A549 (cell line): ENCODE measurements around the gene TMEM86B. TPM values are rescaled to one million over a fixed set of nuclear protein-coding genes. Genes with fewer than 3 reads are reported as not detected.
A peak's percentile ranks its signal among the peaks of the same experiment; 100 is the strongest.

ENCODE experiments used
- ATAC-seq, 2 experiments: fragments of 200-7000 bp in 1 of 2; fragments of >200 bp in 1 of 2; cut with Nextera tagmentation in 1 of 2; cut with Tn5 transposase in 1 of 2; 3 replicates each; pipeline versions ENCODE4 v1.8.0 to v1.9.1; 2018 to 2020; ENCODE audit warnings: mild to moderate bottlenecking in 1 of 2, moderate library complexity in 1 of 2
- CTCF ChIA-PET: fragments of 300-600 bp; sonication (Branson Sonifier 250); formaldehyde crosslinking; extraction: SDS; loops from one replicate; lab custom pipeline; 2021; ENCODE audit warnings: antibody characterized with exemption, inconsistent platforms; lab: Yijun Ruan, JAX
- POLR2A ChIA-PET: fragments of 350-600 bp; formaldehyde crosslinking; extraction: SDS; loops from one replicate; lab custom pipeline; 2021; ENCODE audit warnings: antibody characterized with exemption, inconsistent platforms; lab: Yijun Ruan, JAX
- DNase-seq, 2 experiments: peaks; one replicate each; pipeline versions ENCODE4 v3.0.0 to v3.0.0-alpha.2; 2011 to 2016; ENCODE audit warnings: low read depth in 1 of 2, low spot score in 1 of 2
- FAIRE-seq: peaks from 2 replicates; lab custom pipeline; 2011; peaks lifted over from hg19 to GRCh38; lab: Jason Lieb, UNC
- H3K27ac ChIP-seq, 2 experiments: fragments of >200 bp; sonication (Bioruptor Twin); formaldehyde crosslinking; 3 replicates each; pipeline ENCODE4 v1.5.1; 2016 to 2017
- H3K4me1 ChIP-seq: fragments of >200 bp; sonication (Bioruptor Twin); formaldehyde crosslinking; 3 replicates; pipeline ENCODE4 v1.6.1; 2016
- H3K4me2 ChIP-seq: fragments of >200 bp; sonication (Bioruptor Twin); formaldehyde crosslinking; 3 replicates; pipeline ENCODE4 v1.6.1; 2016
- H3K4me3 ChIP-seq: fragments of >200 bp; sonication (Bioruptor Twin); formaldehyde crosslinking; 3 replicates; pipeline ENCODE4 v1.5.1; 2016
- H3K9me3 ChIP-seq: fragments of >200 bp; sonication (Bioruptor Twin); formaldehyde crosslinking; 3 replicates; pipeline ENCODE4 v1.6.1; 2016
- CBX2 ChIP-seq: fragments of 200-600 bp; sonication (generic); IDR thresholded peaks from 2 replicates; pipeline ENCODE4 v1.6.1; 2016; ENCODE audit warnings: low read depth, mild to moderate bottlenecking, borderline replicate concordance
- EHF ChIP-seq: fragments of 250-450 bp; sonication (Bioruptor Pico); IDR thresholded peaks from 2 replicates; pipeline ENCODE4 v1.5.0; 2020; ENCODE audit warnings: mild to moderate bottlenecking
- ESRRA ChIP-seq: fragments of 150-350 bp; IDR thresholded peaks from 2 replicates; pipeline ENCODE4 v1.6.1; 2014; ENCODE audit warnings: mild to moderate bottlenecking, low read length, borderline replicate concordance
- FOSB ChIP-seq: fragments of 250-450 bp; sonication (Bioruptor Pico); IDR thresholded peaks from 2 replicates; pipeline ENCODE4 v1.5.0; 2020; ENCODE audit warnings: mild to moderate bottlenecking, moderate library complexity
- GATA3 ChIP-seq: IDR thresholded peaks from 2 replicates; pipeline ENCODE4 v1.6.1; 2012; ENCODE audit warnings: borderline replicate concordance
- JUN ChIP-seq, 2 experiments: fragments of >200 bp; sonication (Bioruptor Twin); formaldehyde crosslinking; IDR thresholded peaks; 2 replicates in 1 of 2; 3 replicates in 1 of 2; pipeline ENCODE4 v1.6.1; 2016 to 2017
- KDM5A ChIP-seq: fragments of 200-600 bp; sonication (generic); IDR thresholded peaks from 2 replicates; pipeline ENCODE4 v1.6.1; 2016; ENCODE audit warnings: antibody characterized with exemption, mild to moderate bottlenecking
- MAFK ChIP-seq: fragments of 450-650 bp; IDR thresholded peaks from 2 replicates; pipeline ENCODE4 v1.6.1; 2014; ENCODE audit not compliant: partially characterized antibody
- MAZ ChIP-seq: fragments of 150-350 bp; IDR thresholded peaks from 2 replicates; pipeline ENCODE4 v1.6.1; 2014; ENCODE audit warnings: antibody characterized with exemption, low read depth, low read length, borderline replicate concordance
- NFE2L2 ChIP-seq: fragments of 150-350 bp; conservative IDR thresholded peaks from 2 replicates; pipeline ENCODE4 v1.6.1; 2014; ENCODE audit warnings: low read length
- NPAS2 ChIP-seq: fragments of 250-450 bp; sonication (Bioruptor Pico); IDR thresholded peaks from 2 replicates; pipeline ENCODE4 v1.8.0; 2022; ENCODE audit warnings: mild to moderate bottlenecking, moderate library complexity, borderline replicate concordance
- PHF8 ChIP-seq: fragments of 200-600 bp; sonication (generic); IDR thresholded peaks from 2 replicates; pipeline ENCODE4 v1.6.1; 2016; ENCODE audit warnings: low read depth, mild to moderate bottlenecking, antibody characterized with exemption, moderate library complexity, borderline replicate concordance
- POLR2A ChIP-seq: IDR thresholded peaks from 2 replicates; pipeline ENCODE4 v1.6.1; 2012; ENCODE audit warnings: mild to moderate bottlenecking, low read length
- RAD21 ChIP-seq, 2 experiments: fragments of >200 bp in 1 of 2; sonication (Bioruptor Twin) in 1 of 2; formaldehyde crosslinking in 1 of 2; IDR thresholded peaks in 1 of 2; conservative IDR thresholded peaks in 1 of 2; 2 replicates in 1 of 2; 3 replicates in 1 of 2; pipeline ENCODE4 v1.6.1; 2012 to 2018; ENCODE audit warnings: inconsistent platforms in 1 of 2
- RCOR1 ChIP-seq: fragments of 150-350 bp; IDR thresholded peaks from 2 replicates; pipeline ENCODE4 v1.6.1; 2014; ENCODE audit warnings: antibody characterized with exemption, low read length, low read depth
- RFX5 ChIP-seq: fragments of 450-650 bp; IDR thresholded peaks from 2 replicates; pipeline ENCODE4 v1.7.1; 2014; ENCODE audit warnings: antibody characterized with exemption, mild to moderate bottlenecking, moderate library complexity
- TFCP2L1 ChIP-seq: fragments of 250-450 bp; sonication (Bioruptor Pico); IDR thresholded peaks from 2 replicates; pipeline ENCODE4 v1.5.0; 2021; ENCODE audit warnings: mild to moderate bottlenecking
- ZC3H11A ChIP-seq: fragments of 450-650 bp; IDR thresholded peaks from 2 replicates; pipeline ENCODE4 v1.6.1; 2014; ENCODE audit warnings: antibody characterized with exemption, mild to moderate bottlenecking
- ZNF302 ChIP-seq: fragments of 250-450 bp; sonication (Bioruptor Pico); IDR thresholded peaks from 2 replicates; pipeline ENCODE4 v1.9.0; 2021; ENCODE audit warnings: inconsistent platforms, mild to moderate bottlenecking, moderate library complexity
- ZSCAN20 ChIP-seq: fragments of 250-450 bp; sonication (Bioruptor Pico); IDR thresholded peaks from 2 replicates; pipeline ENCODE4 v1.8.0; 2022; ENCODE audit warnings: mild to moderate bottlenecking, moderate library complexity
- WGBS: methylation state at CpG from one replicate; pipeline ENCODE4 v1.1.6; 2017; ENCODE audit errors: missing lambda C conversion rate; 5-methylcytosine and 5-hydroxymethylcytosine counted together
- polyA plus RNA-seq, 4 experiments: library from polyadenylated mRNA; depleted of rRNA in 3 of 4; stranded (reverse); fragments of >200 nt; fragmentation: RNase III in 1 of 4; extraction: RNeasy Plus Mini Kit Qiagen cat#74134 plus additional on column Dnase treatment in 1 of 4; gene quantifications; 2 replicates in 3 of 4; 3 replicates in 1 of 4; pipeline ENCODE4 v1.2.3, GENCODE V29; 2011 to 2017
- TF ChIP-seq, protein P1 (sequence below): fragments of 250-450 bp; sonication (Bioruptor Pico); IDR thresholded peaks from 2 replicates; pipeline ENCODE4 v1.5.0; 2020; ENCODE audit warnings: low read depth, mild to moderate bottlenecking, moderate library complexity
- TF ChIP-seq, protein P2 (sequence below): fragments of 200-600 bp; sonication (generic); IDR thresholded peaks from 2 replicates; pipeline ENCODE4 v1.6.1; 2016; ENCODE audit warnings: antibody characterized with exemption, mild to moderate bottlenecking, moderate library complexity
- TF ChIP-seq, protein P3 (sequence below): fragments of 450-650 bp; IDR thresholded peaks from 2 replicates; pipeline ENCODE4 v1.6.1; 2014; ENCODE audit warnings: antibody characterized with exemption
- TF ChIP-seq, protein P4 (sequence below): IDR thresholded peaks from 2 replicates; pipeline ENCODE4 v1.6.1; 2012; ENCODE audit warnings: low read depth, borderline replicate concordance
- TF ChIP-seq, protein P5 (sequence below): IDR thresholded peaks from 2 replicates; pipeline ENCODE4 v1.6.1; 2012
- TF ChIP-seq, protein P6 (sequence below): IDR thresholded peaks from 2 replicates; pipeline ENCODE4 v1.6.1; 2012

TMEM86B gene
- polyA plus RNA-seq, 2 of the 4 experiments (the other 2 are of a cell fraction) = 1.6 to 3.4 TPM

DNA sequence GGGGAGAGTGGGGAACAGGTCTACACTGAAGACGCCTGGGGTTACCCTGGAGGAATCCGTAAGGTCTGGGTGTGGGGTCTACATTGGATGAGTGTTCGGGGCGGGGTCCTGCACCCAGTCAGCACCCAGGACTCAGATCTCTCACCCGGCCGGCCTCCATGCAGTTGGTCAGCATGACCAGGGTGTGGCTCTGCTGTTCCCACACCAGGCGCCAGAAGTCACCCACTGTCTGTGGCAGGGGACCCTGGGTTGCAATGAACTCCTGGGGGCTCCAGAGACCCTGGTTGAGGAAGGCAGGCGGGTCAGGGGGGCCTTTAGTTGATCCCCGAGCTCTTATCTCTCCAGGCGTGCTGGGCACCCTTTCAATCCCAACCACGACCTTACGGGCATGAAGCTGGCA is 42.5 kb downstream of the TMEM86B start:
- POLR2A ChIA-PET = no interaction called here

DNA sequence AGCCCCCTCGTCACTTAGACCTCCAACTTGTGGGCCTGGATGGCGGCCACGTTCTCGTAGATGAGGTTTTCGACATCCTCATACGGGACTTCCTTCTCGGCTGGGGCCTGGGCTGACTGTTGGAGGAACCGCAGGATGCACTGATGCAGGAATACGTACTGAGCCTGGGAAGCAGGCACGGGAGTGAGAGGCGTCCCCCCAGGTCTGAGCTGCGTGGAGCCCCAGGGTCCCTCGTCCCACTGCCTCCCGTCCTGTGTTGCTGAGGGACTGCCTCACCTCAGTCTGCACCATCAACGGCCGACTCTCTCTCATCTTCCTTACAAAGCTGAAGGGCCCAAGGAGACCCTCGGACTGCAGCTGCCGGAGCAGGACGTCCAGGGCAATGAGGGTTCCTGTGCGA is 46.8 kb downstream of the TMEM86B start:
- FAIRE-seq (no peak), DNase-seq (no peak), ATAC-seq (no peak)
- no peak overlapping the region for H3K4me3 ChIP-seq
- CTCF ChIA-PET = interaction anchor here (2.0 to 10.0 kb wide), 6 partner anchors 7 to 41 kb away, joined by 7 to 64 read pairs (median 14); partner anchors contain the start of gene DNAAF3
- TF ChIP-seq ZNF302 (CRISPR knock-in tag) (no peak), MAFK (no peak), ZSCAN20 (no peak), GATA3 (no peak), CBX2 (no peak), MAZ (no peak)
- 73% methylated on average over 18 of the region's 20 CpGs for WGBS
- POLR2A ChIA-PET = no interaction called here
- peaks cover 14% of the 10 kb centered on the region for H3K4me1 ChIP-seq
- H3K9me3 ChIP-seq = no peaks in the 10 kb centered on the region
- H3K27ac ChIP-seq = no peak overlapping the region
- no peak overlapping the region for H3K4me2 ChIP-seq

More for the DNA sequence above, 42.5 kb downstream of the TMEM86B start:
- DNase-seq (no peak), ATAC-seq (no peak), FAIRE-seq (no peak)
- Histone ChIP-seq H3K4me3 (no peak overlapping the region), H3K27ac (no peak overlapping the region), H3K4me2 (no peak overlapping the region), H3K4me1 (peaks cover 14% of the 10 kb centered on the region), H3K9me3 (no peaks in the 10 kb centered on the region)
- no peak for TF ChIP-seq ZSCAN20
- TF ChIP-seq JUN (IDR thresholded peaks at IDR 0.05) = no peak
- TF ChIP-seq MAFK = no peak
- TF ChIP-seq NFE2L2 = no peak
- TF ChIP-seq EHF (CRISPR knock-in tag) = no peak
- TF ChIP-seq FOSB = no peak
- no peak for TF ChIP-seq RCOR1
- TF ChIP-seq, protein P1, sequence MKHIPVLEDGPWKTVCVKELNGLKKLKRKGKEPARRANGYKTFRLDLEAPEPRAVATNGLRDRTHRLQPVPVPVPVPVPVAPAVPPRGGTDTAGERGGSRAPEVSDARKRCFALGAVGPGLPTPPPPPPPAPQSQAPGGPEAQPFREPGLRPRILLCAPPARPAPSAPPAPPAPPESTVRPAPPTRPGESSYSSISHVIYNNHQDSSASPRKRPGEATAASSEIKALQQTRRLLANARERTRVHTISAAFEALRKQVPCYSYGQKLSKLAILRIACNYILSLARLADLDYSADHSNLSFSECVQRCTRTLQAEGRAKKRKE = no peak
- TF ChIP-seq ZC3H11A = no peak
- TF ChIP-seq ESRRA = no peak
- 70% methylated on average over 12 of the region's 12 CpGs for WGBS
- CTCF ChIA-PET = interaction anchor here (0.9 to 1.3 kb wide), 2 partner anchors 11 to 26 kb away, joined by 3 read pairs; no protein-coding TSS in a partner anchor

DNA sequence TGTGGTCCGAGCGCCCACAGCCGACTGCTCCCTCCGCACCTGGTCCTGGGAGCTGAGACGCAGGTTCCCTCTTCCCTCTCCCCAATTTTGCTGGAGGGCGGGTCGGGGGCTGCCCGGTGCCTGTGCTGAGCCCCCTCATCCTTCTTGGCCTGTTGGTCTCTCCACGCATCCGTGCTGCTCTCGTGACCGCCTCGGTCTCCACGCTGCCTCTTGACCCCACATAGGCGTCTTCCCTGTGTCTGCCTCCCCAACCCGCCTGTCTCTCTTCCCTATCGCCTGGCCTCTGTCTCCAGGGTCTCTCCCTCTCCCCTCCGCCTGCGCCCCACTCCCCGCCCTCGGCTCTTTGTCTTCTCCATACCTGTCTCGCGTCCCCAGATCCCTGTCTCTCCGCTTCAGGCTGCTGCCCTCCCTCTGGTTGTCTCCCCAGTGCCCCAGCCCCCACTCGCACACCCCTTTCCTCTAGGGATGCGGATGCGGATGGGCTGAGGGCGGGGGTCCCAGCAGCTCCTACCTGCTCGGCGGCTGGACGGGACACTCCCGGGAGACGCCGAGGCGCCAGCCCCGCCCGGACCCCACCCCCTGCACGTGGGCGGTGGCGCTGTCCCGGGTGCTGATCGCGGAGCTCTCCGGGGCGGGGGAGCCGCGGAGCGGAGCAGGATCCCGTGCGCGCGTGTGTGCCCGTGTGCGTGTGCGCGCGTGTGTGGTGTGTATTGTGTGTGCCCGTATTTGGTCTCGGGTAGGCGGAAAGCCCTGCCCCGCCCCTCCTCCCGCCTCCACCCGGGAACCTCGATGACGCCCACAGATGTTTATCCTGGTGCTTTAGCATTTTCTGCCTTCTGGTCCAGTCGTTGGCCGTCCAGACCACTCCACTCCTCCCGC is 48.7 kb downstream of the TMEM86B start, which contains the start of gene SYT5:
Gene SYT5 (minus strand): TSS at position 684 of the 879 bp plus-strand sequence. CDS start 1,248 bp downstream, outside the sequence.
- peaks cover 14% of the 10 kb centered on the region for H3K4me1 ChIP-seq
- peak within 1 kb of the TSS; percentile 75 for H3K4me2 ChIP-seq
- 4% methylated on average over 31 of the region's 68 CpGs for WGBS
- peak within 1 kb of the TSS; percentile 26 for H3K4me3 ChIP-seq
- H3K9me3 ChIP-seq = no peaks in the 10 kb centered on the region
- FAIRE-seq (no peak), DNase-seq (peak in 1 of 2 experiments; percentile 76), ATAC-seq (peak; percentile 65 to 78)
- no peak within 1 kb of the TSS; a peak in 1 of 6 replicates for H3K27ac ChIP-seq
- ChIA-PET CTCF (interaction anchor here (0.6 to 10.0 kb wide), 10 partner anchors 10 to 702 kb away, joined by 3 to 64 read pairs (median 9); partner anchors contain the start of genes DNAAF3 and TMEM238), POLR2A (interaction anchor here (0.9 to 1.8 kb wide), 3 partner anchors 9 to 228 kb away, joined by 5 to 7 read pairs (median 5); partner anchors contain the start of genes PPP6R1 and UBE2S)
- TF ChIP-seq, protein P2, sequence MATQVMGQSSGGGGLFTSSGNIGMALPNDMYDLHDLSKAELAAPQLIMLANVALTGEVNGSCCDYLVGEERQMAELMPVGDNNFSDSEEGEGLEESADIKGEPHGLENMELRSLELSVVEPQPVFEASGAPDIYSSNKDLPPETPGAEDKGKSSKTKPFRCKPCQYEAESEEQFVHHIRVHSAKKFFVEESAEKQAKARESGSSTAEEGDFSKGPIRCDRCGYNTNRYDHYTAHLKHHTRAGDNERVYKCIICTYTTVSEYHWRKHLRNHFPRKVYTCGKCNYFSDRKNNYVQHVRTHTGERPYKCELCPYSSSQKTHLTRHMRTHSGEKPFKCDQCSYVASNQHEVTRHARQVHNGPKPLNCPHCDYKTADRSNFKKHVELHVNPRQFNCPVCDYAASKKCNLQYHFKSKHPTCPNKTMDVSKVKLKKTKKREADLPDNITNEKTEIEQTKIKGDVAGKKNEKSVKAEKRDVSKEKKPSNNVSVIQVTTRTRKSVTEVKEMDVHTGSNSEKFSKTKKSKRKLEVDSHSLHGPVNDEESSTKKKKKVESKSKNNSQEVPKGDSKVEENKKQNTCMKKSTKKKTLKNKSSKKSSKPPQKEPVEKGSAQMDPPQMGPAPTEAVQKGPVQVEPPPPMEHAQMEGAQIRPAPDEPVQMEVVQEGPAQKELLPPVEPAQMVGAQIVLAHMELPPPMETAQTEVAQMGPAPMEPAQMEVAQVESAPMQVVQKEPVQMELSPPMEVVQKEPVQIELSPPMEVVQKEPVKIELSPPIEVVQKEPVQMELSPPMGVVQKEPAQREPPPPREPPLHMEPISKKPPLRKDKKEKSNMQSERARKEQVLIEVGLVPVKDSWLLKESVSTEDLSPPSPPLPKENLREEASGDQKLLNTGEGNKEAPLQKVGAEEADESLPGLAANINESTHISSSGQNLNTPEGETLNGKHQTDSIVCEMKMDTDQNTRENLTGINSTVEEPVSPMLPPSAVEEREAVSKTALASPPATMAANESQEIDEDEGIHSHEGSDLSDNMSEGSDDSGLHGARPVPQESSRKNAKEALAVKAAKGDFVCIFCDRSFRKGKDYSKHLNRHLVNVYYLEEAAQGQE = peak; percentile 93
- TF ChIP-seq, protein P3, sequence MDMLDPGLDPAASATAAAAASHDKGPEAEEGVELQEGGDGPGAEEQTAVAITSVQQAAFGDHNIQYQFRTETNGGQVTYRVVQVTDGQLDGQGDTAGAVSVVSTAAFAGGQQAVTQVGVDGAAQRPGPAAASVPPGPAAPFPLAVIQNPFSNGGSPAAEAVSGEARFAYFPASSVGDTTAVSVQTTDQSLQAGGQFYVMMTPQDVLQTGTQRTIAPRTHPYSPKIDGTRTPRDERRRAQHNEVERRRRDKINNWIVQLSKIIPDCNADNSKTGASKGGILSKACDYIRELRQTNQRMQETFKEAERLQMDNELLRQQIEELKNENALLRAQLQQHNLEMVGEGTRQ = peak; percentile 60
- TF ChIP-seq NPAS2 (CRISPR knock-in tag) (no peak), TFCP2L1 (CRISPR knock-in tag) (no peak), RAD21 (conservative IDR thresholded peaks at IDR 0.05 in 1 of 2, IDR thresholded peaks at IDR 0.05 in 1 of 2) (no peak), PHF8 (no peak), POLR2A (no peak), MAZ (peak; percentile 91; the same call in 1 of the 2 replicates), RFX5 (0 out of 2 replicates have a peak, but pooled peaks have one; percentile 7), KDM5A (no peak)
- TF ChIP-seq, protein P4, sequence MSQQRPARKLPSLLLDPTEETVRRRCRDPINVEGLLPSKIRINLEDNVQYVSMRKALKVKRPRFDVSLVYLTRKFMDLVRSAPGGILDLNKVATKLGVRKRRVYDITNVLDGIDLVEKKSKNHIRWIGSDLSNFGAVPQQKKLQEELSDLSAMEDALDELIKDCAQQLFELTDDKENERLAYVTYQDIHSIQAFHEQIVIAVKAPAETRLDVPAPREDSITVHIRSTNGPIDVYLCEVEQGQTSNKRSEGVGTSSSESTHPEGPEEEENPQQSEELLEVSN = no peak
- TF ChIP-seq, protein P5, sequence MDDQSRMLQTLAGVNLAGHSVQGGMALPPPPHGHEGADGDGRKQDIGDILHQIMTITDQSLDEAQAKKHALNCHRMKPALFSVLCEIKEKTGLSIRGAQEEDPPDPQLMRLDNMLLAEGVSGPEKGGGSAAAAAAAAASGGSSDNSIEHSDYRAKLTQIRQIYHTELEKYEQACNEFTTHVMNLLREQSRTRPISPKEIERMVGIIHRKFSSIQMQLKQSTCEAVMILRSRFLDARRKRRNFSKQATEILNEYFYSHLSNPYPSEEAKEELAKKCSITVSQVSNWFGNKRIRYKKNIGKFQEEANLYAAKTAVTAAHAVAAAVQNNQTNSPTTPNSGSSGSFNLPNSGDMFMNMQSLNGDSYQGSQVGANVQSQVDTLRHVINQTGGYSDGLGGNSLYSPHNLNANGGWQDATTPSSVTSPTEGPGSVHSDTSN = no peak
- TF ChIP-seq, protein P6, sequence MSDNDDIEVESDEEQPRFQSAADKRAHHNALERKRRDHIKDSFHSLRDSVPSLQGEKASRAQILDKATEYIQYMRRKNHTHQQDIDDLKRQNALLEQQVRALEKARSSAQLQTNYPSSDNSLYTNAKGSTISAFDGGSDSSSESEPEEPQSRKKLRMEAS = peak; percentile 97
